Endothelial cell of umbilical vein (primary cell): Measurements from ENCODE around the gene SRP68. TPM values are rescaled to one million over a fixed set of nuclear protein-coding genes. Genes with fewer than 3 reads are reported as not detected.
"Not testable (repeated sequence)": the region's sequence is repeated elsewhere in the genome, so short reads cannot be mapped to it uniquely, and the experiment has no call there.

Experiments used
- BruUV-seq: library from RNA; stranded (reverse); fragments of 400-500 nt; replicated peaks from 2 replicates; lab custom pipeline; 2021; lab: Mats Ljungman, UMichigan
- CTCF ChIA-PET: fragments of 300-600, 350-600 bp; sonication (Branson Sonifier 250); formaldehyde crosslinking; loops from one replicate; lab custom pipeline; 2021; ENCODE audit warnings: antibody characterized with exemption, inconsistent platforms; lab: Charles Lee
- POLR2A ChIA-PET: fragments of 300-600, 350-600 bp; sonication (Branson Sonifier 250); formaldehyde crosslinking; loops from one replicate; lab custom pipeline; 2021; ENCODE audit warnings: antibody characterized with exemption, inconsistent platforms; lab: Charles Lee
- DNase-seq: peaks from one replicate; pipeline ENCODE4 v3.0.0-alpha.2; 2011; ENCODE audit warnings: low read depth, low spot score
- FAIRE-seq: peaks from 2 replicates; lab custom pipeline; 2011; peaks lifted over from hg19 to GRCh38; lab: Jason Lieb, UNC
- H2AFZ ChIP-seq: 2 replicates; pipeline ENCODE4 v1.6.0; 2012; ENCODE audit warnings: low read depth, low read length, control low read depth, inconsistent platforms
- H3K27ac ChIP-seq: 2 replicates; pipeline ENCODE4 v1.5.1; 2011; ENCODE audit warnings: low read depth, mild to moderate bottlenecking, control low read depth, low read length, moderate library complexity; ENCODE audit not compliant: insufficient read depth
- H3K27me3 ChIP-seq, 2 experiments: 2 replicates each; pipeline versions ENCODE4 v1.6.0 to v1.6.1; 2011; ENCODE audit warnings: low read length in 2 of 2, mixed read lengths in 1 of 2; ENCODE audit not compliant: control insufficient read depth in 2 of 2, insufficient read depth in 2 of 2
- H3K36me3 ChIP-seq, 2 experiments: 2 replicates in 1 of 2; 3 replicates in 1 of 2; pipeline ENCODE4 v1.5.1; 2011; ENCODE audit warnings: low read length in 2 of 2, mild to moderate bottlenecking in 1 of 2, moderate library complexity in 1 of 2; ENCODE audit not compliant: control insufficient read depth in 2 of 2, insufficient read depth in 2 of 2; ENCODE audit errors: extremely low read depth in 1 of 2
- H3K4me1 ChIP-seq: 3 replicates; pipeline ENCODE4 v1.5.1; 2011; ENCODE audit warnings: mild to moderate bottlenecking, low read length; ENCODE audit not compliant: control insufficient read depth, insufficient read depth; ENCODE audit errors: extremely low read depth
- H3K4me2 ChIP-seq: 2 replicates; pipeline ENCODE4 v1.6.1; 2011; ENCODE audit warnings: low read length, control low read depth, mixed read lengths; ENCODE audit not compliant: insufficient read depth
- H3K4me3 ChIP-seq, 3 experiments: fragments of 200-600 bp in 1 of 3; sonication (generic), shearing (Covaris generic) in 1 of 3; replicated peaks in 1 of 3; 2 replicates each; pipeline ENCODE4 v1.5.1; 2011 to 2016; ENCODE audit warnings: control low read depth in 3 of 3, low read length in 3 of 3, mild to moderate bottlenecking in 2 of 3, inconsistent platforms in 1 of 3, low read depth in 1 of 3, moderate library complexity in 1 of 3; ENCODE audit not compliant: insufficient read depth in 1 of 3
- H3K79me2 ChIP-seq: 2 replicates; pipeline ENCODE4 v1.6.0; 2012; ENCODE audit warnings: low read length, inconsistent platforms; ENCODE audit not compliant: control insufficient read depth, insufficient read depth
- H3K9ac ChIP-seq: replicated peaks from 2 replicates; pipeline ENCODE3; 2011; ENCODE audit warnings: low read length, control low read depth; ENCODE audit not compliant: insufficient read depth; ENCODE audit errors: extremely low read depth
- H3K9me1 ChIP-seq: replicated peaks from 3 replicates; pipeline ENCODE4 v1.6.0; 2011; ENCODE audit warnings: mild to moderate bottlenecking, low read length; ENCODE audit not compliant: control insufficient read depth, insufficient read depth; ENCODE audit errors: extremely low read depth
- H3K9me3 ChIP-seq: replicated peaks from 2 replicates; pipeline ENCODE4 v1.5.1; 2012; ENCODE audit warnings: low read length, inconsistent platforms; ENCODE audit not compliant: control insufficient read depth, insufficient read depth
- H4K20me1 ChIP-seq: replicated peaks from 2 replicates; pipeline ENCODE3; 2011; ENCODE audit warnings: mild to moderate bottlenecking, low read length; ENCODE audit not compliant: control insufficient read depth, insufficient read depth; ENCODE audit errors: extremely low read depth
- CTCF ChIP-seq, 2 donors: IDR thresholded peaks; 1 replicate in 1 of 2; 2 replicates in 1 of 2; pipeline ENCODE4 v1.5.1; 2011; ENCODE audit warnings: low read length in 2 of 2, mild to moderate bottlenecking in 2 of 2, moderate library complexity in 2 of 2, control low read depth in 1 of 2, inconsistent platforms in 1 of 2, low read depth in 1 of 2; ENCODE audit not compliant: insufficient read depth in 1 of 2; ENCODE audit errors: extremely low read depth in 1 of 2
- EZH2 ChIP-seq: IDR thresholded peaks from 2 replicates; pipeline ENCODE4 v1.6.1; 2012; ENCODE audit warnings: borderline replicate concordance, low read depth, mild to moderate bottlenecking, moderate library complexity, low read length, inconsistent platforms; ENCODE audit not compliant: severe bottlenecking
- FOS ChIP-seq: IDR thresholded peaks from 2 replicates; pipeline ENCODE4 v1.6.1; 2011; ENCODE audit warnings: mild to moderate bottlenecking, low read length, moderate library complexity, borderline replicate concordance; ENCODE audit not compliant: insufficient read depth
- GATA2 ChIP-seq: IDR thresholded peaks from 2 replicates; pipeline ENCODE4 v1.7.0; 2011; ENCODE audit warnings: low read depth, mild to moderate bottlenecking, moderate library complexity, mixed read lengths, low read length; ENCODE audit not compliant: insufficient read length, insufficient read depth
- JUN ChIP-seq: IDR thresholded peaks from 2 replicates; pipeline ENCODE4 v1.6.1; 2011; ENCODE audit warnings: borderline replicate concordance, low read depth; ENCODE audit not compliant: insufficient read length, insufficient read depth
- MAX ChIP-seq: IDR thresholded peaks from 2 replicates; pipeline ENCODE4 v1.6.1; 2011; ENCODE audit not compliant: insufficient read depth, insufficient read length
- MYC ChIP-seq: IDR thresholded peaks from one replicate; pipeline ENCODE4 v1.6.1; 2011; ENCODE audit warnings: mild to moderate bottlenecking, low read depth, low read length
- POLR2A ChIP-seq: IDR thresholded peaks from 2 replicates; pipeline ENCODE4 v1.6.1; 2012; ENCODE audit warnings: low read depth, mild to moderate bottlenecking, control low read depth, low read length
- POLR2AphosphoS5 ChIP-seq: IDR thresholded peaks from 2 replicates; pipeline ENCODE4 v1.6.1; 2012; ENCODE audit warnings: low read depth, mild to moderate bottlenecking, control low read depth, low read length, moderate library complexity; ENCODE audit not compliant: insufficient read depth
- dilution Hi-C: fragments of 300-500 bp; cut with MboI; formaldehyde crosslinking; loops from one replicate; pipeline ENCODE4 v1.15.0; 2019; ENCODE audit warnings: low sequenced_read_pairs; ENCODE audit not compliant: extremely low pct_ligation_motif_present
- intact Hi-C: fragments of 100-400 bp; cut with micrococcal nuclease; formaldehyde crosslinking; loops from one replicate; pipeline ENCODE4 v1.10.0; 2022
- polyA plus RNA-seq, 4 experiments: library from polyadenylated mRNA; depleted of rRNA in 3 of 4; stranded (reverse) in 3 of 4; unstranded in 1 of 4; fragments of >200 nt; gene quantifications; 2 replicates each; pipeline versions ENCODE4 v1.2.1 to v1.2.3, GENCODE V29; 2011 to 2012; ENCODE audit warnings: missing spikeins in 1 of 4
- total RNA-seq: library from RNA; stranded (reverse); gene quantifications from 2 replicates; pipeline ENCODE4 v1.2.3, GENCODE V29; 2021

SRP68 gene
- total and polyA plus RNA-seq, 2 donors (not counting 3 experiments of a cell fraction or from before 2014, with no cell fraction given): 64.6 to 81.7 TPM

- H4K20me1 ChIP-seq, H2AFZ ChIP-seq, H3K9me1 ChIP-seq, H3K79me2 ChIP-seq, dilution Hi-C loops, H3K9me3 ChIP-seq, H3K4me3 ChIP-seq, DNase-seq, FAIRE-seq, intact Hi-C loops, H3K9ac ChIP-seq, BruUV-seq, H3K27me3 ChIP-seq, H3K4me2 ChIP-seq, POLR2A ChIA-PET, H3K27ac ChIP-seq: not testable (repeated sequence)
- CTCF ChIA-PET: interaction anchor here (1.3 kb wide), 2 partner anchors 44 to 221 kb away, joined by 3 read pairs; no protein-coding TSS in a partner anchor
- Histone ChIP-seq H3K36me3 (peaks cover 22 to 27% of the 10 kb centered on the region in 2 experiments), H3K4me1 (peaks cover 15% of the 10 kb centered on the region)
These were observed 14.1 kb downstream of the SRP68 start for GRCh38 chr17:76058264-76058663.

- ChIA-PET POLR2A (no interaction called here), CTCF (interaction anchor here (2.7 kb wide), 1 partner anchor 43 kb away, joined by 14 read pairs; no protein-coding TSS in a partner anchor)
- no peak overlapping the region for H2AFZ ChIP-seq
- H3K9ac ChIP-seq: no peak overlapping the region
- dilution Hi-C loops (no loop called here), intact Hi-C loops (no loop called here)
- H3K9me3 ChIP-seq: no peaks in the 10 kb centered on the region
- DNase-seq (no peak), FAIRE-seq (no peak)
- no peaks in the 10 kb centered on the region for H3K27me3 ChIP-seq
- peaks cover 10% of the 10 kb centered on the region for H3K79me2 ChIP-seq
- H3K4me2 ChIP-seq: no peak overlapping the region
- BruUV-seq: no TSS peak
- H3K9me1 ChIP-seq: no peaks in the 10 kb centered on the region
- H3K36me3 ChIP-seq: peaks cover 21 to 23% of the 10 kb centered on the region in 2 experiments
- TF ChIP-seq POLR2AphosphoS5 (no peak), FOS (no peak), MYC (no peak), MAX (no peak), CTCF (IDR thresholded peaks at IDR 0.05; ENCODE audit: extremely low read depth in 1 of 2, insufficient read depth in 1 of 2, low read depth in 1 of 2, low read length in 2 of 2) (no peak), GATA2 (no peak), POLR2A (no peak), JUN (no peak), EZH2 (no peak)
- no peak overlapping the region for H3K27ac ChIP-seq
- no peaks in the 10 kb centered on the region for H4K20me1 ChIP-seq
- no peak overlapping the region for H3K4me3 ChIP-seq
- H3K4me1 ChIP-seq: peaks cover 18% of the 10 kb centered on the region
These were observed 15.4 kb downstream of the SRP68 start for GRCh38 chr17:76056882-76057281.
